GM23338 (cell line): ENCODE measurements around the gene TMEM247.

ENCODE experiments used
- CREB1 ChIP-seq: fragments of 250-450 bp; sonication (Bioruptor Pico); IDR thresholded peaks from 2 replicates; pipeline ENCODE4 v1.5.0; 2020; ENCODE audit warnings: low read depth, mild to moderate bottlenecking, moderate library complexity
- CTCF ChIP-seq, 2 experiments: fragments of 200-600 bp in 1 of 2; sonication (generic) in 1 of 2; conservative IDR thresholded peaks; 2 replicates each; pipeline versions ENCODE4 v1.5.1 to v1.6.1; 2016 to 2017; ENCODE audit warnings: antibody characterized with exemption in 2 of 2, low read depth in 2 of 2, mild to moderate bottlenecking in 2 of 2, moderate library complexity in 1 of 2
- ETS1 ChIP-seq: IDR thresholded peaks from 2 replicates; pipeline ENCODE4 v1.6.1; 2016; ENCODE audit warnings: antibody characterized with exemption
- EZH2 ChIP-seq: fragments of 200-600 bp; sonication (generic); IDR thresholded peaks from one replicate; pipeline ENCODE4 v1.8.0; 2017; ENCODE audit warnings: antibody characterized with exemption, mild to moderate bottlenecking, low read depth; ENCODE audit not compliant: unreplicated experiment
- EZH2phosphoT487 ChIP-seq: fragments of 200-600 bp; sonication (generic); IDR thresholded peaks from one replicate; pipeline ENCODE4 v1.8.1; 2018; ENCODE audit warnings: antibody characterized with exemption; ENCODE audit not compliant: unreplicated experiment
- JUNB ChIP-seq: IDR thresholded peaks from one replicate; pipeline ENCODE4 v1.6.1; 2016; ENCODE audit warnings: antibody characterized with exemption; ENCODE audit not compliant: unreplicated experiment
- POLR2AphosphoS5 ChIP-seq: IDR thresholded peaks from 2 replicates; pipeline ENCODE4 v1.6.1; 2016; ENCODE audit warnings: antibody characterized with exemption, low read depth
- REST ChIP-seq: IDR thresholded peaks from one replicate; pipeline ENCODE4 v1.6.1; 2018; ENCODE audit warnings: antibody characterized with exemption; ENCODE audit not compliant: unreplicated experiment
- STAT1 ChIP-seq: IDR thresholded peaks from one replicate; pipeline ENCODE4 v1.6.1; 2016; ENCODE audit warnings: antibody characterized with exemption; ENCODE audit not compliant: unreplicated experiment
- ZNF114 ChIP-seq: fragments of 250-450 bp; sonication (Bioruptor Pico); IDR thresholded peaks from 2 replicates; pipeline ENCODE4 v1.5.0; 2020; ENCODE audit warnings: mild to moderate bottlenecking, moderate library complexity
- ZNF331 ChIP-seq: fragments of 250-450 bp; sonication (Bioruptor Pico); IDR thresholded peaks from 2 replicates; pipeline ENCODE4 v1.5.0; 2020; ENCODE audit warnings: low read depth, mild to moderate bottlenecking, moderate library complexity

- TF ChIP-seq REST: no peak
- no peak for TF ChIP-seq CTCF (conservative IDR thresholded peaks at IDR 0.05; ENCODE audit: low read depth in 2 of 2)
- no peak for TF ChIP-seq POLR2AphosphoS5
- no peak for TF ChIP-seq STAT1
- TF ChIP-seq CREB1 (CRISPR knock-in tag): no peak
- TF ChIP-seq EZH2phosphoT487: no peak
- no peak for TF ChIP-seq EZH2
- no peak for TF ChIP-seq JUNB
- TF ChIP-seq ETS1: no peak
- TF ChIP-seq ZNF114 (CRISPR knock-in tag): no peak
- TF ChIP-seq ZNF331 (CRISPR knock-in tag): no peak
These were observed 28.1 kb upstream of the TMEM247 start for GRCh38 chr2:46451131-46451711.
